Erythroblast (primary cell): Measurements from ENCODE around the gene RBM44.

Experiments used
- GATA1 ChIP-seq: IDR thresholded peaks from 2 replicates; pipeline ENCODE4 v1.6.1; 2011; ENCODE audit warnings: low read depth, mild to moderate bottlenecking, control low read depth, low read length, moderate library complexity
- POLR2A ChIP-seq: IDR thresholded peaks from 2 replicates; pipeline ENCODE4 v1.6.1; 2011; ENCODE audit warnings: mild to moderate bottlenecking, low read length

DNA sequence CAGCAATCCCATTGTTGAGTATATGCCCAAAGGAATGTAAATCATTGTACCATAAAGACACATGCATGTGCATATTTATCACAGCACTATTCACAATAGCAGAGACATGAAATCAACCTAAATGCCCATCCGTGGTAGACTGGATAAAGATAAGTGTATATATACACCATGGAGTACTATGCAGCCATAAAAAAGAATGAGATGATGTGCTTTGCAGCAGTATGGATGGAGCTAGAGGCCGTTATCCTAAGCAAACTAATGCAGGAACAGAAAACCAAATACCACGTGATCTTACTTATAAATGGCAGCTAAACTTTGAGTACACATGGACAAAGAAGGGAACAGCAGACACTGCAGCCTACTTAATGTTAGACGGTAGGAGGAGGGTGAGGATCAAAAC is 42.5 kb downstream of the RBM44 start:
- no peak for TF ChIP-seq POLR2A
- TF ChIP-seq GATA1, result no peak
